MM.1S (cell line): ENCODE results near the gene KRTAP20-1.

Source experiments
- DNase-seq: peaks from one replicate; pipeline ENCODE4 v3.0.0-alpha.2; 2015
- H2AFZ ChIP-seq: fragments of 300-600 bp; sonication (generic); 2 replicates; pipeline ENCODE4 v1.6.0; 2016; ENCODE audit warnings: antibody characterized with exemption, low read length
- H3F3A ChIP-seq: fragments of 300-600 bp; sonication (generic); 2 replicates; pipeline ENCODE4 v1.6.1; 2016; ENCODE audit warnings: mild to moderate bottlenecking, antibody characterized with exemption, low read length, moderate library complexity, mixed read lengths; ENCODE audit not compliant: insufficient read depth
- H3K27ac ChIP-seq: fragments of 300-600 bp; sonication (generic); 2 replicates; pipeline ENCODE4 v1.5.1; 2016; ENCODE audit warnings: mild to moderate bottlenecking, low read length
- H3K27me3 ChIP-seq: fragments of 300-600 bp; sonication (generic); replicated peaks from 2 replicates; pipeline ENCODE4 v1.6.0; 2016; ENCODE audit warnings: low read length; ENCODE audit not compliant: insufficient read depth
- H3K36me3 ChIP-seq: fragments of 300-600 bp; sonication (generic); replicated peaks from 2 replicates; pipeline ENCODE4 v1.6.1; 2016; ENCODE audit warnings: mild to moderate bottlenecking, low read length, mixed read lengths; ENCODE audit not compliant: insufficient read depth
- H3K4me1 ChIP-seq: fragments of 300-600 bp; sonication (generic); 2 replicates; pipeline ENCODE4 v1.6.1; 2016; ENCODE audit warnings: low read length, mixed read lengths
- H3K4me2 ChIP-seq: fragments of 300-600 bp; sonication (generic); 2 replicates; pipeline ENCODE4 v1.6.0; 2016; ENCODE audit warnings: low read depth, low read length
- H3K4me3 ChIP-seq: fragments of 300-600 bp; sonication (generic); 2 replicates; pipeline ENCODE4 v1.5.1; 2016; ENCODE audit warnings: low read length, mixed read lengths
- H3K79me2 ChIP-seq: fragments of 300-600 bp; sonication (generic); 2 replicates; pipeline ENCODE4 v1.6.1; 2016; ENCODE audit warnings: mixed run types, low read length, mixed read lengths
- H3K9ac ChIP-seq: fragments of 300-600 bp; sonication (generic); 2 replicates; pipeline ENCODE4 v1.6.1; 2016; ENCODE audit warnings: low read length, mixed read lengths
- H3K9me2 ChIP-seq: fragments of 300-600 bp; sonication (generic); replicated peaks from 2 replicates; pipeline ENCODE4 v1.6.1; 2016; ENCODE audit warnings: mild to moderate bottlenecking, low read length, mixed read lengths; ENCODE audit not compliant: insufficient read depth
- H3K9me3 ChIP-seq: fragments of 300-600 bp; sonication (generic); replicated peaks from 2 replicates; pipeline ENCODE4 v1.6.1; 2016; ENCODE audit warnings: mild to moderate bottlenecking, low read length, mixed read lengths; ENCODE audit not compliant: insufficient read depth
- H4K20me1 ChIP-seq: fragments of 300-600 bp; sonication (generic); 2 replicates; pipeline ENCODE4 v1.6.1; 2016; ENCODE audit warnings: mild to moderate bottlenecking, low read length, moderate library complexity, mixed read lengths; ENCODE audit not compliant: insufficient read depth
- EZH2 ChIP-seq: fragments of 300-600 bp; sonication (generic); optimal IDR thresholded peaks from 2 replicates; pipeline ENCODE3; 2017; ENCODE audit warnings: low read depth, mild to moderate bottlenecking, antibody characterized with exemption, low read length, mixed read lengths
- EZH2phosphoT487 ChIP-seq: fragments of 300-600 bp; sonication (generic); IDR thresholded peaks from 2 replicates; pipeline ENCODE4 v1.6.1; 2018; ENCODE audit warnings: antibody characterized with exemption, low read length
- TF ChIP-seq, protein P1 (sequence below): fragments of 300-600 bp; sonication (generic); IDR thresholded peaks from 2 replicates; pipeline ENCODE4 v1.5.1; 2016; ENCODE audit warnings: antibody characterized with exemption, low read length, mixed read lengths

KRTAP20-1 gene

DNA sequence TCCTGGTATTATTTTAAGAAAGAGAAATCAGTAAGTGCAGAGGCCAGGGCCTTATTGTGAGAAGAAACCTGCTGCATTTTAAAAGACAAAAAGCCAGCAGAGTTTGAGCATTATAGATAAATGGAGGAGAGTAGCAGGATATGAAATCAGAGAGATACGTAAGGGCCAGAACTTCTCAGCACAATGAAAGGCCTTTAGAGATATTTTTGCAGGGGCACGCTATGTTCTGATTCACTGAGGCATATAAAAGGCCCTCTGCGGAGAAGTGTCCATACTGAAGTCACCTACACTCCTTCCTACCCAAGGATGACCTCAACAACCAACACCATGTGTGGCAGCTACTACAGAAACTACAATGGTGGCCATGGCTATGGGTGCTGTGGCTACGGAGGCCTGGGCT, 24.1 kb upstream of the KRTAP20-1 start, which contains the start of gene KRTAP6-3:
Gene KRTAP6-3 (plus strand): TSS at position 301 of the 400 bp plus-strand sequence. CDS start 6 bp downstream, at position 307.
- no peak for TF ChIP-seq EZH2phosphoT487
- TF ChIP-seq, protein P1, sequence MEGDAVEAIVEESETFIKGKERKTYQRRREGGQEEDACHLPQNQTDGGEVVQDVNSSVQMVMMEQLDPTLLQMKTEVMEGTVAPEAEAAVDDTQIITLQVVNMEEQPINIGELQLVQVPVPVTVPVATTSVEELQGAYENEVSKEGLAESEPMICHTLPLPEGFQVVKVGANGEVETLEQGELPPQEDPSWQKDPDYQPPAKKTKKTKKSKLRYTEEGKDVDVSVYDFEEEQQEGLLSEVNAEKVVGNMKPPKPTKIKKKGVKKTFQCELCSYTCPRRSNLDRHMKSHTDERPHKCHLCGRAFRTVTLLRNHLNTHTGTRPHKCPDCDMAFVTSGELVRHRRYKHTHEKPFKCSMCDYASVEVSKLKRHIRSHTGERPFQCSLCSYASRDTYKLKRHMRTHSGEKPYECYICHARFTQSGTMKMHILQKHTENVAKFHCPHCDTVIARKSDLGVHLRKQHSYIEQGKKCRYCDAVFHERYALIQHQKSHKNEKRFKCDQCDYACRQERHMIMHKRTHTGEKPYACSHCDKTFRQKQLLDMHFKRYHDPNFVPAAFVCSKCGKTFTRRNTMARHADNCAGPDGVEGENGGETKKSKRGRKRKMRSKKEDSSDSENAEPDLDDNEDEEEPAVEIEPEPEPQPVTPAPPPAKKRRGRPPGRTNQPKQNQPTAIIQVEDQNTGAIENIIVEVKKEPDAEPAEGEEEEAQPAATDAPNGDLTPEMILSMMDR, result no peak
- TF ChIP-seq EZH2, result no peak
- no peaks in the 10 kb centered on the region for H3K79me2 ChIP-seq
- no peak within 1 kb of the TSS for H2AFZ ChIP-seq
- no peaks in the 10 kb centered on the region for H3K4me1 ChIP-seq
- H3K4me2 ChIP-seq, result no peak within 1 kb of the TSS
- no peak within 1 kb of the TSS for H3K4me3 ChIP-seq
- no peaks in the 10 kb centered on the region for H4K20me1 ChIP-seq
- H3K9ac ChIP-seq, result no peak within 1 kb of the TSS
- no peaks in the 10 kb centered on the region for H3K36me3 ChIP-seq
- H3F3A ChIP-seq, result no peaks in the 10 kb centered on the region
- H3K9me3 ChIP-seq, result no peaks in the 10 kb centered on the region
- H3K27ac ChIP-seq, result no peak within 1 kb of the TSS
- H3K27me3 ChIP-seq, result no peaks in the 10 kb centered on the region
- H3K9me2 ChIP-seq, result no peaks in the 10 kb centered on the region
- DNase-seq, result no peak

- TF ChIP-seq EZH2phosphoT487, result no peak
- TF ChIP-seq, protein P1, result no peak
- TF ChIP-seq EZH2, result no peak
Measured at GRCh38 chr21:30598802-30599201, 17.4 kb upstream of the KRTAP20-1 start, which contains the start of gene KRTAP6-2. TSS of gene KRTAP6-2 (minus strand) at chr21:30598902. CDS start at chr21:30598874, 28 bp downstream.

GRCh38 chr21:30600787-30601186, 15.4 kb upstream of the KRTAP20-1 start, which contains the start of gene KRTAP22-1:
TSS of gene KRTAP22-1 (plus strand) at chr21:30601087.
- Histone ChIP-seq H3K9me3 (no peaks in the 10 kb centered on the region), H3K27me3 (no peaks in the 10 kb centered on the region)

More at GRCh38 chr21:30598802-30599201, 17.4 kb upstream of the KRTAP20-1 start, which contains the start of gene KRTAP6-2:
- no peaks in the 10 kb centered on the region for H4K20me1 ChIP-seq
- no peak for DNase-seq
- no peak within 1 kb of the TSS for H3K4me3 ChIP-seq
- no peaks in the 10 kb centered on the region for H3K4me1 ChIP-seq
- H3K27me3 ChIP-seq, result no peaks in the 10 kb centered on the region
- no peaks in the 10 kb centered on the region for H3F3A ChIP-seq
- no peak within 1 kb of the TSS for H2AFZ ChIP-seq
- no peaks in the 10 kb centered on the region for H3K79me2 ChIP-seq
- no peaks in the 10 kb centered on the region for H3K9me3 ChIP-seq
- H3K36me3 ChIP-seq, result no peaks in the 10 kb centered on the region
- no peaks in the 10 kb centered on the region for H3K9me2 ChIP-seq
- H3K4me2 ChIP-seq, result no peak within 1 kb of the TSS
- H3K9ac ChIP-seq, result no peak within 1 kb of the TSS
- H3K27ac ChIP-seq, result no peak within 1 kb of the TSS

More at GRCh38 chr21:30600787-30601186, 15.4 kb upstream of the KRTAP20-1 start, which contains the start of gene KRTAP22-1:
- H3K27ac ChIP-seq, result no peak within 1 kb of the TSS
- TF ChIP-seq EZH2 (no peak), EZH2phosphoT487 (no peak)
- TF ChIP-seq, protein P1, result no peak
- H3K4me1 ChIP-seq, result peaks cover 5% of the 10 kb centered on the region; the same call in 1 of the 2 replicates
- no peaks in the 10 kb centered on the region for H3K9me2 ChIP-seq
- no peak within 1 kb of the TSS for H2AFZ ChIP-seq
- no peaks in the 10 kb centered on the region for H3F3A ChIP-seq
- H3K4me2 ChIP-seq, result no peak within 1 kb of the TSS
- DNase-seq, result no peak
- no peaks in the 10 kb centered on the region for H4K20me1 ChIP-seq
- no peak within 1 kb of the TSS for H3K4me3 ChIP-seq
- no peak within 1 kb of the TSS for H3K9ac ChIP-seq
- no peaks in the 10 kb centered on the region for H3K36me3 ChIP-seq
- H3K79me2 ChIP-seq, result no peaks in the 10 kb centered on the region
